SK-N-SH treated with all-trans-retinoic acid at 6 μM for 48 hours (cell line): ENCODE data around the gene B3GALNT2.
"Not testable (repeated sequence)": the region's sequence is repeated elsewhere in the genome, so short reads cannot be mapped to it uniquely, and the experiment has no call there.

Experiments
- ATAC-seq: fragments of 200-7000 bp; cut with Tn5 transposase; 3 replicates; pipeline ENCODE4 v1.9.1; 2020; ENCODE audit warnings: mild to moderate bottlenecking, moderate library complexity
- ARNTL ChIP-seq: fragments of 450-650 bp; formaldehyde crosslinking; IDR thresholded peaks from 2 replicates; pipeline ENCODE4 v1.5.0; 2020; ENCODE audit warnings: low read depth, mild to moderate bottlenecking, moderate library complexity, borderline replicate concordance
- BACH2 ChIP-seq: fragments of 250-450 bp; sonication (Bioruptor Pico); IDR thresholded peaks from 2 replicates; pipeline ENCODE4 v1.9.0; 2021; ENCODE audit warnings: mild to moderate bottlenecking, borderline replicate concordance
- CREB5 ChIP-seq: fragments of 250-450 bp; sonication (Bioruptor Pico); IDR thresholded peaks from 2 replicates; pipeline ENCODE4 v1.5.1; 2020; ENCODE audit warnings: low read depth, mild to moderate bottlenecking, moderate library complexity
- CSDC2 ChIP-seq: fragments of 250-450 bp; sonication (Bioruptor Pico); IDR thresholded peaks from 2 replicates; pipeline ENCODE4 v1.5.0; 2020; ENCODE audit warnings: mild to moderate bottlenecking, moderate library complexity
- CSRNP3 ChIP-seq: fragments of 250-450 bp; sonication (Bioruptor Pico); IDR thresholded peaks from 2 replicates; pipeline ENCODE4 v1.5.1; 2021; ENCODE audit warnings: mild to moderate bottlenecking, moderate library complexity
- ESRRG ChIP-seq: fragments of 250-450 bp; sonication (Bioruptor Pico); IDR thresholded peaks from 2 replicates; pipeline ENCODE4 v1.6.1; 2021; ENCODE audit warnings: mild to moderate bottlenecking
- ISL1 ChIP-seq: fragments of 250-450 bp; sonication (Bioruptor Pico); IDR thresholded peaks from 2 replicates; pipeline ENCODE4 v2.1.2; 2022; ENCODE audit warnings: mild to moderate bottlenecking, moderate library complexity
- OSR1 ChIP-seq: fragments of 250-450 bp; sonication (Bioruptor Pico); IDR thresholded peaks from 2 replicates; pipeline ENCODE4 v1.8.0; 2022; ENCODE audit warnings: moderate library complexity, mild to moderate bottlenecking, inconsistent platforms
- RARB ChIP-seq: fragments of 250-450 bp; sonication (Bioruptor Pico); IDR thresholded peaks from 2 replicates; pipeline ENCODE4 v1.8.0; 2021; ENCODE audit warnings: mild to moderate bottlenecking, moderate library complexity
- SNAI2 ChIP-seq: fragments of 250-450 bp; sonication (Bioruptor Pico); IDR thresholded peaks from 2 replicates; pipeline ENCODE4 v1.5.0; 2020; ENCODE audit warnings: mild to moderate bottlenecking, moderate library complexity
- TCF4 ChIP-seq: fragments of 250-450 bp; sonication (Bioruptor Pico); IDR thresholded peaks from 2 replicates; pipeline ENCODE4 v1.8.0; 2021; ENCODE audit warnings: mild to moderate bottlenecking, moderate library complexity, borderline replicate concordance
- TSHZ2 ChIP-seq: fragments of 250-450 bp; sonication (Bioruptor Pico); IDR thresholded peaks from 2 replicates; pipeline ENCODE4 v1.5.0; 2020; ENCODE audit warnings: mild to moderate bottlenecking, moderate library complexity
- ZC3H10 ChIP-seq: fragments of 250-450 bp; sonication (Bioruptor Pico); IDR thresholded peaks from 2 replicates; pipeline ENCODE4 v1.5.1; 2021; ENCODE audit warnings: mild to moderate bottlenecking, moderate library complexity
- ZFP3 ChIP-seq: fragments of 250-450 bp; sonication (Bioruptor Pico); IDR thresholded peaks from 2 replicates; pipeline ENCODE4 v1.5.0; 2020; ENCODE audit warnings: mild to moderate bottlenecking, moderate library complexity
- ZFP30 ChIP-seq: fragments of 450-650 bp; formaldehyde crosslinking; IDR thresholded peaks from 2 replicates; pipeline ENCODE4 v1.5.0; 2022; ENCODE audit warnings: mild to moderate bottlenecking, moderate library complexity
- ZNF565 ChIP-seq: fragments of 450-650 bp; formaldehyde crosslinking; conservative IDR thresholded peaks from 2 replicates; pipeline ENCODE4 v1.5.0; 2020; ENCODE audit warnings: low read depth, mild to moderate bottlenecking, moderate library complexity
- ZNF70 ChIP-seq: fragments of 450-650 bp; formaldehyde crosslinking; IDR thresholded peaks from 2 replicates; pipeline ENCODE4 v1.5.0; 2020; ENCODE audit warnings: mild to moderate bottlenecking, moderate library complexity
- ZNF8 ChIP-seq: fragments of 450-650 bp; formaldehyde crosslinking; IDR thresholded peaks from 2 replicates; pipeline ENCODE4 v1.5.0; 2020; ENCODE audit warnings: mild to moderate bottlenecking, moderate library complexity
- TF ChIP-seq, protein P1 (sequence below): fragments of 250-450 bp; sonication (Bioruptor Pico); IDR thresholded peaks from 2 replicates; pipeline ENCODE4 v1.8.0; 2021; ENCODE audit warnings: low read depth, mild to moderate bottlenecking, moderate library complexity, borderline replicate concordance
- TF ChIP-seq, protein P2 (sequence below): fragments of 250-450 bp; sonication (Bioruptor Pico); IDR thresholded peaks from 2 replicates; pipeline ENCODE4 v1.8.0; 2020; ENCODE audit warnings: mild to moderate bottlenecking, moderate library complexity, borderline replicate concordance

B3GALNT2 gene

GRCh38 chr1:235468004-235468403, 36.2 kb downstream of the B3GALNT2 start (continued):
- no peak for TF ChIP-seq ZFP30
- no peak for TF ChIP-seq SNAI2 (CRISPR knock-in tag)
- no peak for TF ChIP-seq ARNTL
- no peak for TF ChIP-seq ISL1 (CRISPR knock-in tag)
- TF ChIP-seq ESRRG (CRISPR knock-in tag), result no peak
- no peak for TF ChIP-seq TCF4 (CRISPR knock-in tag)
- TF ChIP-seq ZNF8 (CRISPR knock-in tag), result no peak
- TF ChIP-seq, protein P1, sequence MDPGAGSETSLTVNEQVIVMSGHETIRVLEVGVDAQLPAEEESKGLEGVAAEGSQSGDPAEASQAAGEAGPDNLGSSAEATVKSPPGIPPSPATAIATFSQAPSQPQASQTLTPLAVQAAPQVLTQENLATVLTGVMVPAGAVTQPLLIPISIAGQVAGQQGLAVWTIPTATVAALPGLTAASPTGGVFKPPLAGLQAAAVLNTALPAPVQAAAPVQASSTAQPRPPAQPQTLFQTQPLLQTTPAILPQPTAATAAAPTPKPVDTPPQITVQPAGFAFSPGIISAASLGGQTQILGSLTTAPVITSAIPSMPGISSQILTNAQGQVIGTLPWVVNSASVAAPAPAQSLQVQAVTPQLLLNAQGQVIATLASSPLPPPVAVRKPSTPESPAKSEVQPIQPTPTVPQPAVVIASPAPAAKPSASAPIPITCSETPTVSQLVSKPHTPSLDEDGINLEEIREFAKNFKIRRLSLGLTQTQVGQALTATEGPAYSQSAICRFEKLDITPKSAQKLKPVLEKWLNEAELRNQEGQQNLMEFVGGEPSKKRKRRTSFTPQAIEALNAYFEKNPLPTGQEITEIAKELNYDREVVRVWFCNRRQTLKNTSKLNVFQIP, result no peak
- TF ChIP-seq ZFP3 (CRISPR knock-in tag), result no peak

GRCh38 chr1:235465066-235465465, 39.2 kb downstream of the B3GALNT2 start:
- ATAC-seq, result no peak
- TF ChIP-seq ZNF70 (CRISPR knock-in tag) (no peak), TSHZ2 (CRISPR knock-in tag) (no peak), RARB (CRISPR knock-in tag) (no peak), OSR1 (CRISPR knock-in tag) (no peak)

GRCh38 chr1:235462832-235463231, 41.4 kb downstream of the B3GALNT2 start:
- ATAC-seq, result not testable (repeated sequence)

DNA sequence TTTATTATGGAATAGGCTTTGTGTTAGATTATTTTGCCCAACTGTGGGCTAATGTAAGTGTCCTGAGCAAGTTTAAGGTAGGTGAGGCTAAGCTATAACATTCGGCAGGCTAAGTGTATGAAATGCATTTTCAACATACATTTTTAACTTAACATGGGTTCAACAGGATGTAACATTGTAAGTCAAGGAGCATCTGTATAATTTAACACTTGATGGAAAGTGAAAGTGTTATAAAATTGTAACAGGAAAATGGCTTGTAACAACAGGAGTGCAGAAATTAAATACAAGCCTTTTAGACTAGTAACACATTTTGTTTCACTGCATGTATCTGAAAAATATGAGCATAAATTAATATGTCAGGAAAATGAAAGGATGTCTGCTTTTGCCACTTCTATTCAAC, 42.3 kb downstream of the B3GALNT2 start:
- no peak for ATAC-seq

More for the DNA sequence above, 42.3 kb downstream of the B3GALNT2 start:
- TF ChIP-seq ZC3H10 (CRISPR knock-in tag) (no peak), CSRNP3 (no peak), CREB5 (CRISPR knock-in tag) (no peak), CSDC2 (CRISPR knock-in tag) (no peak), OSR1 (CRISPR knock-in tag) (no peak), ZNF565 (CRISPR knock-in tag) (no peak), ISL1 (CRISPR knock-in tag) (no peak), ESRRG (CRISPR knock-in tag) (no peak), TSHZ2 (CRISPR knock-in tag) (no peak), SNAI2 (CRISPR knock-in tag) (no peak), ZNF8 (CRISPR knock-in tag) (no peak), RARB (CRISPR knock-in tag) (no peak), ARNTL (no peak), TCF4 (CRISPR knock-in tag) (no peak), BACH2 (CRISPR knock-in tag) (no peak)
- TF ChIP-seq, protein P2, sequence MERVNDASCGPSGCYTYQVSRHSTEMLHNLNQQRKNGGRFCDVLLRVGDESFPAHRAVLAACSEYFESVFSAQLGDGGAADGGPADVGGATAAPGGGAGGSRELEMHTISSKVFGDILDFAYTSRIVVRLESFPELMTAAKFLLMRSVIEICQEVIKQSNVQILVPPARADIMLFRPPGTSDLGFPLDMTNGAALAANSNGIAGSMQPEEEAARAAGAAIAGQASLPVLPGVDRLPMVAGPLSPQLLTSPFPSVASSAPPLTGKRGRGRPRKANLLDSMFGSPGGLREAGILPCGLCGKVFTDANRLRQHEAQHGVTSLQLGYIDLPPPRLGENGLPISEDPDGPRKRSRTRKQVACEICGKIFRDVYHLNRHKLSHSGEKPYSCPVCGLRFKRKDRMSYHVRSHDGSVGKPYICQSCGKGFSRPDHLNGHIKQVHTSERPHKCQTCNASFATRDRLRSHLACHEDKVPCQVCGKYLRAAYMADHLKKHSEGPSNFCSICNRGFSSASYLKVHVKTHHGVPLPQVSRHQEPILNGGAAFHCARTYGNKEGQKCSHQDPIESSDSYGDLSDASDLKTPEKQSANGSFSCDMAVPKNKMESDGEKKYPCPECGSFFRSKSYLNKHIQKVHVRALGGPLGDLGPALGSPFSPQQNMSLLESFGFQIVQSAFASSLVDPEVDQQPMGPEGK (CRISPR knock-in tag), result no peak
- TF ChIP-seq, protein P1, result no peak
